GM15510 (cell line): Measurements from ENCODE around the gene CLPTM1L.

Experiments used
- POLR2A ChIP-seq: IDR thresholded peaks from 3 replicates; pipeline ENCODE4 v1.6.1; 2011; ENCODE audit warnings: borderline replicate concordance; ENCODE audit not compliant: insufficient read length; ENCODE audit errors: extremely low read depth

Gene CLPTM1L

GRCh38 chr5:1337489-1338195 is 7.3 kb downstream of the CLPTM1L start:
- TF ChIP-seq POLR2A = no peak

- TF ChIP-seq POLR2A = no peak
These were observed 8.0 kb downstream of the CLPTM1L start for GRCh38 chr5:1336749-1337488.

- no peak for TF ChIP-seq POLR2A
These were observed 8.8 kb downstream of the CLPTM1L start for GRCh38 chr5:1336106-1336561.

- TF ChIP-seq POLR2A = no peak
These were observed 9.3 kb downstream of the CLPTM1L start for GRCh38 chr5:1335540-1336095.

DNA sequence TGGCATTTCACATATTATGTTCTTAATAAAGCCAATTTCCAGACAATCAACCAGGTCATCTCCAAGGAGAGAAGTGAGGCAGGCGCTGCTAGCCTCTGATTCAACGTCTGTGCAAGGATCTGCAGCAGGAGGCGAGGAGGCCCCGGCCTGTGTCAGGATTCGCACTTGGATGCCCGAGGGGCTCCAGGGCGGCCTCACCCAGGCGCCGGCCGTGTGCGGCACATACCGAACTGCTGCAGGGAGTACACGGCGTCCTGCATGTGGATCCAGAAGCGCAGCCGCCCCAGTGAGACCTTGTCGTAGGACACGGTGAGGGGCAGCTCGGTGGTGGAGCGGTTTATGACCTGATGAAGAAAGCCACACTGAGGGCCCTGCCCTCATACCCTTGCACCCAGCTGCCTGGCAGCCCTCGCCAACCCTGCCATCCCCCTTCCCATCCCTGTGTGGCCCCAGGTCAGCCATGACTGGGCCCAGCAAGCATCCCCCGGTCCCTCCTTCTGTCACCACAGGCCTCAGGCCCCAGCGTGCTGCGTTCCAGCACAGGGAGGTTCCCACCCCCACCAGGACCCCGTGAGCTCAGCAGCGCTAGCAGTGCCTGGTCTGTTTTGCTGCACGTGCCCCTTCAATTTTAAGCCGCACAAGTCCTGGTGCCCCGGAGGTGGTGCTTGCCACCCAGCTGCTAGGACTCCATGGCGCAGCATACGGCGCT is 9.9 kb downstream of the CLPTM1L start:
- no peak for TF ChIP-seq POLR2A

GRCh38 chr5:1333986-1334385 is 10.9 kb downstream of the CLPTM1L start:
- no peak for TF ChIP-seq POLR2A

DNA sequence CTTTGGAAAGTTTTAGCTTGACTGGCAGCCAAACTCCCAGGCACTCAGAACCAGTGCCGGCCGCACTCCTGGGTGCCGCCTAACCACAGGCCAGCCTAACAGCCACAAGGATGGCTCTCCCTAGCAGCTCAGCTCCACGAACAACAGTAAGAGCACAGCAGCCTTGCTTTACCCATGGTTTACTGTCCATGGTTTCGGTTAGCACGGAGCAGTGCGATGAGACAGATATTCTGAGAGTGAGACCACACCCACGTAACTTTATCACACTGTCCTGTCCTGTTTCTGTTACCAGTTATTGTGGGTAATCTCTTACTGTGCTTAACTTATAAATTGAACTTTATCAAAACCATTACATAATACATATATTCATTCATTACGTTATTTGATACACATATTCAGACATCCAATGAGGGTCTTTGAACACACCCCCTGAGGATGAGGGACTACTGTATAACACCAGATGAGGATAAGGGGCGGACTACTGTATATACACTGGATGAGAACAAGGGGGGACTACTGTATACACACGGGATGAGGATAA is 12.4 kb downstream of the CLPTM1L start:
- no peak for TF ChIP-seq POLR2A

GRCh38 chr5:1331861-1332405 is 13.0 kb downstream of the CLPTM1L start:
- TF ChIP-seq POLR2A = no peak

DNA sequence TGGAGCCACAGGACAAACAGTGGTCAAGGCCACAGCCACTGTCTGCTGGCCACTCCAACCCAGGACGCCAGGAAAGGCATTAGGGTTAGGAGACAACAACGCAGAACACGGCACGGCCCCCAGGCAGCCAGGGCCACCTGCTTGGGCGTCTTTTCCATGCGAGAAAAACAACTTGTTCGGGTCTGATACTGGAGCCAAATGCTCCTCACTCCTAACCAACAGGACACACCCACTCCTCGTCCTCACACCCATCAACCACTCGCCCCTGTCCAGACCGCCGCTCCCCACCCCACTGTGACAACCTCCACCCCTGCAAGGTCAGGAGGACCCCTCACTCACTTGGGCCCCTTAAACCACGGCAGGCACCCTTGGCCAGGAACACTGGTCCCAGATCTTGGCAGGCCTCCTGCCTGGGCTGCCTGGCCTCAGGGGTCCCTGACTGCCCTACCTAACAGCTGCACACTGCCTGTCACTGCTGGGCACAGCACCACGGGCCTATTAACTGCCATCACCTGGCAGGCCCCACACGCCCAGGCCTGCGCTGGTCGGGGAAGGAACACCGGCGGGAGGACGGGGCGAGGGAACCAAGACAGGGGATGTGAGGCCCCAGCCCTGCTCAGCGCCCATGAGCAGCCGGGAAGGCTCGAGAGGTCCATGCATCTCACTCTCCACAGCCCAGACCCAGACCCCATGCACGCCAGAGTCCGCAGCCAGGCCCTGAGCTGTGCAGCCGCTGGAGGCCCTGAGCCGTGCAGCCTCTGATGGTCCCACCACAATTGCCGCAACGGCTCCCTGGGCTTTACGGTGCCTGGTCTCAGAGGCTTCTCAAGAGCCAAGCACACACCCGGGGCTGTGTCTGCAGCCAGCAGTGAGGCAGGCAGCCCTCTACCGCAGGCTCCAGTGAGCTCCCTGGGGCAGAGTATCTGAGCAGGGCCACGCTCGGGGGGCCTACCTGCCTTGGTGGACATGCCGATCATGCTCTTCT is 13.8 kb downstream of the CLPTM1L start:
- TF ChIP-seq POLR2A = no peak

DNA sequence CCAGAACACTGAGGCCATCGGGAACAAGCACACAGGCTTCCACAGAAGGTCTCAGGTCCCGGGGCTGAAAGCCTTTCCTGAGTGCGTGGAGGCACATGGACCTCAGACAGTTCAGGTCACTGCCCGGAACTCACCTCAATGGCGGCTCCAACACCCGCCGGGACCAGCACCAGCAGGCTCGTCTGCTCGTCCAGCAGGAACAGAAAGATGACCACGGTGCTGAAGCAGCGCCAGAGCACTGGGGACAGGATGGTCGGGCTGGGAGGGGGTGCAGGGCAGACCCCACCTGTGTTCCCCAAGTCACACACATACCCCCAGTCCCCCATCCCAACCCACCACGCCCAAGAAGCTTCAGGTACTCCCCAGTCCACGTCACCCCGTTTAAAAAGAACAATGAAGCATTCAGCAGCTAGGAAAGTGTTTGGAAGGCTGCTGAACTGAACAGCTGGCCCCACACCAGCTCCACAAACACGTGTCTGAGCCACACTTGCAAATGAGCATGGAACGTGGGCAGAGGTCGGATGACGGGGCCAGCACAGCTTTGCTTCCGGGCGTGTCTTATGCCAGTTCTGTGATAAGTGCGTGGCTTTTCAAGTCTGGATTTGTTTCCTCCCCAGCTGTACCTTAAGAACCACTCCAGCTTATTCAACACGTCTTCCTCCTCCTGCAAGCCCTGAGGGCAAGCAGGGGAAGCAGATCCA is 14.6 kb downstream of the CLPTM1L start:
- TF ChIP-seq POLR2A = no peak

- no peak for TF ChIP-seq POLR2A
These were observed 15.8 kb downstream of the CLPTM1L start for GRCh38 chr5:1329111-1329579.

DNA sequence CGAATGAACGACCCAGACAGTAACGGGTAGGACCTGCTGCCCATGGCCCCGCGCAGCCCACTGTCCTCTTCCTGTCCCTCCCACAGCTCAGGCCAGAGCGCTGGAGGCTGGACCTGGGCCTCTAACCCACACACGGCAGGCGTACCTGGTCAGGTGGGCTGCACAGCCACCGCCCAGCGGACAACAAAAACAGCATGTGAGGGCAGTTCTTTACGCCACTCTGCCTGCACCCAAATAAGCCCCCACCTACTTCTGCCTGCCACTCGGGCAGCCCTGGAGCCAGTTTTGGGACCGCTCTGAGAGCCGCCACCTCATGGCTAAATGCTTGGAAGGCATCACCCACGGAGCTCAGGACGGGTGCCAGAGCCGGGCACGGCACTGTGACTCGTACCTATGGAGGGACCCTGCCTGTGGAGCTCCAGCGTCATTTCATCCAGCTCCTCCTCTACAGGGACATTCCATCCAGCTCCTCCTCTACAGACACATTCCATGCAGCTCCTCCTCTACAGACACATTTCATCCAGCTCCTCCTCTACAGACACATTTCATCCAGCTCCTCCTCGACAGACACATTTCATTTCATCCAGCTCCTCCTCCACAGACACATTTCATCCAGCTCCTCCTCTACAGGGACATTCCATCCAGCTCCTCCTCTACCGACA is 18.9 kb downstream of the CLPTM1L start:
- no peak for TF ChIP-seq POLR2A
